NB4 (cell line): ENCODE data around the gene OSBPL10.

Experiments used
- CTCF ChIP-seq: IDR thresholded peaks from one replicate; pipeline ENCODE4 v1.5.1; 2012; ENCODE audit warnings: low read depth, low read length
- MAX ChIP-seq: IDR thresholded peaks from 2 replicates; pipeline ENCODE4 v1.6.1; 2011; ENCODE audit warnings: low read depth, low read length
- MYC ChIP-seq: IDR thresholded peaks from 2 replicates; pipeline ENCODE4 v1.6.1; 2011; ENCODE audit warnings: low read depth, low read length
- POLR2A ChIP-seq: IDR thresholded peaks from 2 replicates; pipeline ENCODE4 v1.6.1; 2011; ENCODE audit warnings: mild to moderate bottlenecking; ENCODE audit not compliant: insufficient read length; ENCODE audit errors: extremely low read depth

GRCh38 chr3:31661993-31662670 lies 318.9 kb downstream of the OSBPL10 start:
- TF ChIP-seq CTCF (no peak), POLR2A (no peak), MAX (no peak), MYC (no peak)
